Measurements from ENCODE around the gene CHRM2.

DNA sequence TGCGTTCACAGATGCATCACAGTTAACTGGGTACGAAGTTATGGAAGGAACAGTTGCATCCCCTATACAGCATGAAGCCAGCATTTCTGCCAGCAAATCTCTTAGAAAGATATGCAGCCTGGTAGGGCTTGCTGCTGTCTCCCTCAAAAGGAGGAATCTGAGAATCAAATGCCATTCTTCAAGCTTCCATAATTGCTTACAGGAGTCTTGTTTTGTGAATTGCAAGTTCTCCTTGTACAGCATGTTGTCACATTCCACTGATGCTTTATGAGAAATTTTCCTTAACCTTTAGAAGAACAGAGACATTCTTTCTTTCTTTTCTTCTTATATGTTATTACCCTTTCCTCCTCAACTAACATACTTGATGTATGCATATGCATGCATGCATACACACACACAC is 134.6 kb downstream of the CHRM2 start:
- TF ChIP-seq, protein P1, sequence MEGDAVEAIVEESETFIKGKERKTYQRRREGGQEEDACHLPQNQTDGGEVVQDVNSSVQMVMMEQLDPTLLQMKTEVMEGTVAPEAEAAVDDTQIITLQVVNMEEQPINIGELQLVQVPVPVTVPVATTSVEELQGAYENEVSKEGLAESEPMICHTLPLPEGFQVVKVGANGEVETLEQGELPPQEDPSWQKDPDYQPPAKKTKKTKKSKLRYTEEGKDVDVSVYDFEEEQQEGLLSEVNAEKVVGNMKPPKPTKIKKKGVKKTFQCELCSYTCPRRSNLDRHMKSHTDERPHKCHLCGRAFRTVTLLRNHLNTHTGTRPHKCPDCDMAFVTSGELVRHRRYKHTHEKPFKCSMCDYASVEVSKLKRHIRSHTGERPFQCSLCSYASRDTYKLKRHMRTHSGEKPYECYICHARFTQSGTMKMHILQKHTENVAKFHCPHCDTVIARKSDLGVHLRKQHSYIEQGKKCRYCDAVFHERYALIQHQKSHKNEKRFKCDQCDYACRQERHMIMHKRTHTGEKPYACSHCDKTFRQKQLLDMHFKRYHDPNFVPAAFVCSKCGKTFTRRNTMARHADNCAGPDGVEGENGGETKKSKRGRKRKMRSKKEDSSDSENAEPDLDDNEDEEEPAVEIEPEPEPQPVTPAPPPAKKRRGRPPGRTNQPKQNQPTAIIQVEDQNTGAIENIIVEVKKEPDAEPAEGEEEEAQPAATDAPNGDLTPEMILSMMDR (IDR thresholded peaks at IDR 0.05) = no peak
- no peak for TF ChIP-seq POLR2AphosphoS5 (IDR thresholded peaks at IDR 0.05)
- no peak for TF ChIP-seq POLR2A (IDR thresholded peaks at IDR 0.05)
- TF ChIP-seq EP300 (IDR thresholded peaks at IDR 0.05) = no peak

All from sigmoid colon (tissue), 4 donors.